Transverse colon (tissue), 4 donors: ENCODE data around the gene XYLT1.

ENCODE experiments used
- CTCF ChIP-seq, 5 experiments: fragments of 200-600 bp in 3 of 5; fragments of 450-650 bp in 2 of 5; sonication (generic) in 3 of 5; IDR thresholded peaks; 1 replicate in 2 of 5; 2 replicates in 3 of 5; pipeline ENCODE4 v1.5.1; 2016 to 2017; ENCODE audit warnings: antibody characterized with exemption in 5 of 5, inconsistent platforms in 3 of 5, mild to moderate bottlenecking in 2 of 5, moderate library complexity in 1 of 5
- EP300 ChIP-seq: sonication (generic); formaldehyde crosslinking; IDR thresholded peaks from one replicate; pipeline ENCODE4 v1.6.1; 2017; ENCODE audit warnings: antibody characterized with exemption, low read depth
- POLR2A ChIP-seq: fragments of 450-650 bp; IDR thresholded peaks from one replicate; pipeline ENCODE4 v1.6.1; 2016; ENCODE audit warnings: antibody characterized with exemption, mild to moderate bottlenecking, moderate library complexity
- POLR2AphosphoS5 ChIP-seq, 3 donors: sonication (generic); formaldehyde crosslinking; IDR thresholded peaks; one replicate each; pipeline ENCODE4 v1.6.1; 2016; ENCODE audit warnings: antibody characterized with exemption in 3 of 3

DNA sequence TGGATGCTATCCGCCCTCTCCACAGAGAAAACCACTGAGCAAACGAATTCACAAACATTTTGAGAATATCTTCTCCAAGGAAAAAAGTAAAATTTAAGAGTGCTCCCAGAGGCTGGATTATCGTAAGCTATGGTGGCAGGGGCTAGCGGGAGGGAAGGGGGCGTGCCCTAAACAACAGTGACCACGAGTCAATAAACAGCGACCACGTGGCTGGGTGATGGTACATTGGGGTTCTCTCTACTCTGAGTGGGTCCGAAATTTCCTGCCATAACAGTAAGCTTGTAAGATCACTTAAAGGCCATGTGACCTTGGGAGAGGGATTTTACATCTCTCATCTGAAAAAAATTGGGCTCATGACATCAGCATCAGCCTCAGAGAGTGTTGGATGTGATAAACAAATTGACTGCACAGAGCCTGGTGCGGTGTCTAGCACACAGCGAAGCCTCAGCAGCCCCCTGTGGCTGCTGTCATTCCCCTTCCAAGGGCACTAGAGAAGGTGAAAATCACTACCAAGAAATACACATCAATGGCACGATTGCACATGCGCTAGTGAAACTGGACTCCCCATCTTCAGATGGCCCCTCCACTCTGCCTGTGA, 213.2 kb downstream of the XYLT1 start:
- no peak for TF ChIP-seq CTCF (IDR thresholded peaks at IDR 0.05)
- no peak for TF ChIP-seq POLR2A
- TF ChIP-seq POLR2AphosphoS5 (IDR thresholded peaks at IDR 0.05) = no peak
- no peak for TF ChIP-seq EP300
